CD4-positive, CD25-positive, alpha-beta regulatory T cell (primary cell): Measurements from ENCODE around the gene ZBTB32. TPM values are rescaled to one million over a fixed set of nuclear protein-coding genes. Genes with fewer than 3 reads are reported as not detected.

Experiments
- ATAC-seq, 2 donors: fragments of 150-1000 bp; cut with Tn5 transposase; one replicate each; pipeline ENCODE4 v1.10.0; 2021; ENCODE audit warnings: low read depth in 2 of 2, moderate number of reproducible peaks in 2 of 2, moderate library complexity in 1 of 2
- DNase-seq, 3 donors: peaks; one replicate each; pipeline versions ENCODE4 v3.0.0 to v3.0.0-alpha.2; 2012 to 2022; ENCODE audit warnings: mixed read lengths in 1 of 3
- H3K27ac ChIP-seq: one replicate; pipeline ENCODE4 v1.7.0; 2013; ENCODE audit warnings: mild to moderate bottlenecking, low read length; ENCODE audit not compliant: insufficient read depth, poor library complexity, severe bottlenecking
- H3K27me3 ChIP-seq: one replicate; pipeline ENCODE4 v1.7.0; 2013; ENCODE audit warnings: low read length; ENCODE audit not compliant: control insufficient read depth, insufficient read depth
- H3K36me3 ChIP-seq: one replicate; pipeline ENCODE4 v1.7.0; 2013; ENCODE audit warnings: mild to moderate bottlenecking, low read length, moderate library complexity; ENCODE audit not compliant: control insufficient read depth, insufficient read depth
- H3K4me1 ChIP-seq: 2 replicates; pipeline ENCODE4 v1.7.0; 2013; ENCODE audit warnings: mild to moderate bottlenecking, low read length; ENCODE audit not compliant: insufficient read depth, control insufficient read depth, poor library complexity, severe bottlenecking
- H3K4me3 ChIP-seq: one replicate; pipeline ENCODE4 v1.7.0; 2013; ENCODE audit warnings: low read depth, mild to moderate bottlenecking, low read length, moderate library complexity
- H3K9me3 ChIP-seq, 2 experiments: 1 replicate in 1 of 2; 2 replicates in 1 of 2; pipeline ENCODE4 v1.7.0; 2013; ENCODE audit warnings: low read length in 2 of 2, mild to moderate bottlenecking in 1 of 2, moderate library complexity in 1 of 2; ENCODE audit not compliant: control insufficient read depth in 2 of 2
- H3K27ac Mint-ChIP-seq, 3 donors: one replicate each; pipeline ENCODE4 v1.8.0; 2020 to 2022; ENCODE audit warnings: mild to moderate bottlenecking in 3 of 3, mixed read lengths in 3 of 3, moderate library complexity in 2 of 3
- H3K27me3 Mint-ChIP-seq: one replicate; pipeline ENCODE4 v1.8.0; 2022; ENCODE audit warnings: mild to moderate bottlenecking, mixed read lengths
- H3K36me3 Mint-ChIP-seq: one replicate; pipeline ENCODE4 v1.8.0; 2020; ENCODE audit warnings: mixed read lengths
- H3K4me1 Mint-ChIP-seq, 4 donors: one replicate each; pipeline ENCODE4 v1.8.0; 2020 to 2022; ENCODE audit warnings: mixed read lengths in 4 of 4, mild to moderate bottlenecking in 1 of 4
- H3K4me3 Mint-ChIP-seq, 4 donors: one replicate each; pipeline ENCODE4 v1.8.0; 2020 to 2022; ENCODE audit warnings: mild to moderate bottlenecking in 4 of 4, mixed read lengths in 4 of 4, moderate library complexity in 3 of 4
- H3K9me3 Mint-ChIP-seq, 7 donors: one replicate each; pipeline ENCODE4 v1.8.0; 2020 to 2022; ENCODE audit warnings: mixed read lengths in 7 of 7, mild to moderate bottlenecking in 3 of 7, moderate library complexity in 2 of 7
- polyA plus RNA-seq, 4 donors: library from polyadenylated mRNA; unstranded; fragments of 300-500 nt; fragmentation: Illumina TruSeq; gene quantifications; one replicate each; pipeline ENCODE4 v1.2.3, GENCODE V29; 2021
- total RNA-seq: library from RNA; stranded (reverse); gene quantifications from one replicate; pipeline ENCODE4 v1.2.3, GENCODE V29; 2022

The ZBTB32 gene
- total and polyA plus RNA-seq, 5 donors from 2014 or later = 3.1 to 42.0 (median 5.2) TPM

DNA sequence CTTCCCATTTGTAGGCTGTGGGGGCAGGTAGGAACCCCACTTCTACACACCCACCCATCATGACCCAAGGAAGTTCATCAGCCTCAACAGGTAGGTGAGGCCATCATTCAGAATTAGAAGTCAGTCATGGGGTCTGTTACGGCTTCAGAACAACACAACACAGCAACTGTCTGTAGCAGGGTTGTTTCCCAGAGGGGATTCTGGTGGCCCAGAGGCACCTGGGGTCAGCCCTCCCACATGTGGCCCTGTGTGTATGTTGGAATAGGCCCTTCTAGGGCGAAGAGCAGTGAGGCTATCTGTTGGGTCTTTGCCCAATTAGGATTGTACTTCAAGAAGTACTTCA, 34.5 kb downstream of the ZBTB32 start:
- H3K4me1 Mint-ChIP-seq = peaks cover 0 to 68% (median 31%) of the 10 kb centered on the region in 4 donors
- ATAC-seq = no peak
- H3K27ac ChIP-seq = peak overlapping the region; percentile 5

GRCh38 chr19:35739275-35740107, 35.1 kb downstream of the ZBTB32 start:
- no peak for DNase-seq
- Histone ChIP-seq H3K36me3 (peaks cover 36% of the 10 kb centered on the region), H3K27ac (peak overlapping the region; percentile 5), H3K4me3 (peak overlapping the region; percentile 44), H3K27me3 (no peaks in the 10 kb centered on the region), H3K9me3 (no peaks in the 10 kb centered on the region), H3K4me1 (peaks cover 68% of the 10 kb centered on the region)
- H3K4me1 Mint-ChIP-seq = peaks cover 0 to 71% (median 33%) of the 10 kb centered on the region in 4 donors
- peak overlapping the region in 1 of 3 donors; percentile 15 for H3K27ac Mint-ChIP-seq
- peaks cover 18% of the 10 kb centered on the region for H3K36me3 Mint-ChIP-seq
- peak overlapping the region; percentile 91 to 98 (median 96) for H3K4me3 Mint-ChIP-seq
- no peaks in the 10 kb centered on the region for H3K9me3 Mint-ChIP-seq
- peaks cover 6% of the 10 kb centered on the region for H3K27me3 Mint-ChIP-seq
- no peak for ATAC-seq

More for the DNA sequence above, 34.5 kb downstream of the ZBTB32 start:
- peaks cover 0 to 2% (median 0%) of the 10 kb centered on the region in 7 donors for H3K9me3 Mint-ChIP-seq
- peaks cover 23% of the 10 kb centered on the region for H3K36me3 Mint-ChIP-seq
- Histone ChIP-seq H3K4me1 (peaks cover 62% of the 10 kb centered on the region), H3K36me3 (peaks cover 43% of the 10 kb centered on the region), H3K27me3 (no peaks in the 10 kb centered on the region), H3K4me3 (no peak overlapping the region), H3K9me3 (no peaks in the 10 kb centered on the region)
- H3K27ac Mint-ChIP-seq = peak overlapping the region in 2 of 3 donors; percentile 62 to 87
- DNase-seq = no peak
- peak overlapping the region; percentile 13 to 63 (median 52) for H3K4me3 Mint-ChIP-seq
- peaks cover 6% of the 10 kb centered on the region for H3K27me3 Mint-ChIP-seq

GRCh38 chr19:35740108-35740422, 35.7 kb downstream of the ZBTB32 start:
- peaks cover 14% of the 10 kb centered on the region for H3K36me3 Mint-ChIP-seq
- no peak for DNase-seq

GRCh38 chr19:35740423-35741202, 36.3 kb downstream of the ZBTB32 start:
- DNase-seq = peak; percentile 92 to 96 (median 95)
- H3K4me1 ChIP-seq = peaks cover 72% of the 10 kb centered on the region
- H3K9me3 ChIP-seq = no peaks in the 10 kb centered on the region
- peaks cover 10% of the 10 kb centered on the region for H3K36me3 Mint-ChIP-seq
- peak overlapping the region; percentile 94 to 100 (median 97) for H3K27ac Mint-ChIP-seq
- H3K4me3 ChIP-seq = peak overlapping the region; percentile 90
- H3K4me3 Mint-ChIP-seq = peak overlapping the region; percentile 91 to 98 (median 96)
- peaks cover 11% of the 10 kb centered on the region for H3K27me3 Mint-ChIP-seq
- H3K27me3 ChIP-seq = no peaks in the 10 kb centered on the region
- peaks cover 26% of the 10 kb centered on the region for H3K36me3 ChIP-seq
- peak; percentile 63 to 68 for ATAC-seq
- peaks cover 0 to 70% (median 35%) of the 10 kb centered on the region in 4 donors for H3K4me1 Mint-ChIP-seq
- H3K27ac ChIP-seq = peak overlapping the region; percentile 100
- no peaks in the 10 kb centered on the region for H3K9me3 Mint-ChIP-seq

More at GRCh38 chr19:35740108-35740422, 35.7 kb downstream of the ZBTB32 start:
- Histone ChIP-seq H3K4me3 (peak overlapping the region; percentile 44), H3K27ac (peak overlapping the region; percentile 100), H3K36me3 (peaks cover 31% of the 10 kb centered on the region), H3K9me3 (no peaks in the 10 kb centered on the region), H3K27me3 (no peaks in the 10 kb centered on the region), H3K4me1 (peaks cover 71% of the 10 kb centered on the region)
- Mint-ChIP-seq H3K4me1 (peaks cover 0 to 70% (median 32%) of the 10 kb centered on the region in 4 donors), H3K9me3 (no peaks in the 10 kb centered on the region), H3K27ac (peak overlapping the region in 2 of 3 donors; percentile 97 to 100), H3K4me3 (peak overlapping the region; percentile 91 to 98 (median 96)), H3K27me3 (peaks cover 6% of the 10 kb centered on the region)
- ATAC-seq = no peak

DNA sequence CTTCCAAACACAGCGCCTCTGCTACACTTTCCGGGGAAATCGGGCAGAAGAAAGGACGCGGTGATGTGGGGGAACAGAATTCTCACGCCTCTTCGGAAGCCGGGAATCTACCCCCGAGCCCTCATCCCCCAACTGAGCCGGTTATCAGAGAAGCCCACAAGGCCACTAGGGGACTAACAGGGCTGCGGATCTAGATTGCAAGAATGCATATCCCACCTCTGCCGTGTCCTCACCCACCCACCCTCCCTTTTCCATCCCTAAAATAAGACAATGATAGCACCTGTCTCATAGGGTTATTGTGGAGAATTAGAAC, 36.8 kb downstream of the ZBTB32 start:
- Mint-ChIP-seq H3K4me1 (peaks cover 0 to 72% (median 40%) of the 10 kb centered on the region in 4 donors), H3K9me3 (no peaks in the 10 kb centered on the region), H3K36me3 (peaks cover 8% of the 10 kb centered on the region), H3K4me3 (peak overlapping the region; percentile 91 to 100 (median 96)), H3K27me3 (peaks cover 12% of the 10 kb centered on the region), H3K27ac (peak overlapping the region; percentile 94 to 100 (median 97))
- DNase-seq = no peak
- ATAC-seq = no peak
- peak overlapping the region; percentile 100 for H3K27ac ChIP-seq
- H3K9me3 ChIP-seq = no peaks in the 10 kb centered on the region
- peaks cover 77% of the 10 kb centered on the region for H3K4me1 ChIP-seq
- H3K4me3 ChIP-seq = peak overlapping the region; percentile 90
- no peaks in the 10 kb centered on the region for H3K27me3 ChIP-seq
- peaks cover 24% of the 10 kb centered on the region for H3K36me3 ChIP-seq

DNA sequence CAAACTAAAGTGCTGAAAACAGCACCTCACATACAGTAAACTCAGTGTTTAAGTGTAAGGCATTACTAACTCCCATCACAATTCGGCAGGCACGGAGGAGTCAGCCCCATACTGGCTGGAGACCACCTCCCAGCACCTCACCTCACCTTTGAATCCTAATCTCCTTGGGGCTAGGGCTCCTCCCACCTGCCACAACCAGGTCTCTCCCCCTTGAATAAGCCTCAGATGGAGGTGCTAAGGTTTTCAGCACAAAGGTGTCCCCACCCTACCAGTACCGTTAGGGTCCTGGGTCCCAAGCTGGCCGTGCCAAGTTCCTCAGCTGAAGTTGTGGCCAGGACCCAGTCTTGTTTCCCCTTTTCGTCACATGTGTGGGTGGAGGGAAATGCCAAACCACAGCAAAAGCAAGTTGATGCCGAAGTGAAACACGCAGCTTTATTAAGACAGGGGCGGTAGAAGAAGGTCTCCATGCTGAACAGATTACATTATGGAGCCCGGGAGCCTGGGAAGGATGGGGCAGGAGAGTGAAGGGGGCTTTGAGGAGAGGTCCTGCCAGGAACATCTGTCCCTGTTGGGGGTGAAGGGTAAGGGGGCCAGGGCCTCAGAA, 37.9 kb downstream of the ZBTB32 start, which contains the start of gene IGFLR1:
IGFLR1 (minus strand) TSS at position 332 of the 604 bp plus-strand sequence. CDS start 1,272 bp downstream, outside the sequence.
- Mint-ChIP-seq H3K9me3 (no peaks in the 10 kb centered on the region), H3K4me3 (peak within 1 kb of the TSS; percentile 91 to 100 (median 94)), H3K27me3 (peaks cover 12% of the 10 kb centered on the region), H3K27ac (peak within 1 kb of the TSS; percentile 99 to 100 (median 100)), H3K36me3 (peaks cover 8% of the 10 kb centered on the region), H3K4me1 (peaks cover 0 to 69% (median 38%) of the 10 kb centered on the region in 4 donors)
- Histone ChIP-seq H3K27me3 (no peaks in the 10 kb centered on the region), H3K4me1 (peaks cover 75% of the 10 kb centered on the region), H3K4me3 (peak within 1 kb of the TSS; percentile 90), H3K9me3 (no peaks in the 10 kb centered on the region), H3K36me3 (peaks cover 13% of the 10 kb centered on the region), H3K27ac (peak within 1 kb of the TSS; percentile 100)
- DNase-seq = peak; percentile 46 to 87 (median 72)
- ATAC-seq = no peak

GRCh38 chr19:35743640-35744429, 39.5 kb downstream of the ZBTB32 start:
- peaks cover 5 to 69% (median 41%) of the 10 kb centered on the region in 4 donors for H3K4me1 Mint-ChIP-seq
- H3K4me3 ChIP-seq = peak overlapping the region; percentile 88
- peak overlapping the region; percentile 100 for H3K27ac ChIP-seq
- H3K36me3 Mint-ChIP-seq = peaks cover 9% of the 10 kb centered on the region
- no peaks in the 10 kb centered on the region for H3K9me3 ChIP-seq
- H3K27ac Mint-ChIP-seq = peak overlapping the region; percentile 100
- H3K4me3 Mint-ChIP-seq = peak overlapping the region; percentile 90 to 98 (median 94)
- H3K27me3 Mint-ChIP-seq = peaks cover 12% of the 10 kb centered on the region
- peaks cover 74% of the 10 kb centered on the region for H3K4me1 ChIP-seq
- peaks cover under 1% of the 10 kb centered on the region for H3K36me3 ChIP-seq
- no peaks in the 10 kb centered on the region for H3K27me3 ChIP-seq
- ATAC-seq (no peak), DNase-seq (no peak)
- no peaks in the 10 kb centered on the region for H3K9me3 Mint-ChIP-seq
